Measurements from ENCODE around the gene SPDYE16.
"Not testable (repeated sequence)": the region's sequence is repeated elsewhere in the genome, so short reads cannot be mapped to it uniquely, and the experiment has no call there.

SPDYE16 gene, protein sequence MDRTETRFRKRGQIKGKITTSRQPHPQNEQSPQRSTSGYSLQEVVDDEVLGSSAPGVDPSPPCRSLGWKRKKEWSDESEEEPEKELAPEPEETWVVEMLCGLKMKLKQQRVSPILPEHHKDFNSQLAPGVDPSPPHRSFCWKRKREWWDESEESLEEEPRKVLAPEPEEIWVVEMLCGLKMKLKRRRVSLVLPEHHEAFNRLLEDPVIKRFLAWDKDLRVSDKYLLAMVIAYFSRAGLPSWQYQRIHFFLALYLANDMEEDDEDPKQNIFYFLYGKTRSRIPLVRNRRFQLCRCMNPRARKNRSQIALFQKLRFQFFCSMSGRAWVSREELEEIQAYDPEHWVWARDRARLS

DNA sequence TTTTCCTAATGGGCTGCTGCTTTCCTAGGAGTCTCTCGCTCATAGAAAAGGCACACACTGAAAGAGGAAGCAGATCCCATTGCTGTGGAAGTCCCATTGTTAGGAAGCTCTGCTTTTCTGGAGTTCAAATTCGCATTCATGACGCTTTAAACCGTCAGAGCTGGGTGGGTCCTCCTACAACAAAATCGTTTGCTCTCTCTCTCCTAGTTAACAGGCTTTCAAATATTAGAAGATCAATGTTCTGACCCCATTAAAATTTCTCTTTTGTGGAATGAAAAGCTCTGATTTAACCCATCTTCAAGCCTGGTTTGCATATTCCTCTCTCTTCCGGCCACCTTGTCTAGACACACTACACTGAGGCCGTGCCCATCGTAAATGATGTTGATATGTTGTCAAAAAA lies at the start of gene SPDYE16:
SPDYE16 (minus strand) TSS at position 101 of the 400 bp plus-strand sequence. CDS start 1,838 bp downstream, outside the sequence.
- not testable (repeated sequence) for FAIRE-seq; DNase-seq (ENCODE audit: insufficient read length, low spot score)

DNA sequence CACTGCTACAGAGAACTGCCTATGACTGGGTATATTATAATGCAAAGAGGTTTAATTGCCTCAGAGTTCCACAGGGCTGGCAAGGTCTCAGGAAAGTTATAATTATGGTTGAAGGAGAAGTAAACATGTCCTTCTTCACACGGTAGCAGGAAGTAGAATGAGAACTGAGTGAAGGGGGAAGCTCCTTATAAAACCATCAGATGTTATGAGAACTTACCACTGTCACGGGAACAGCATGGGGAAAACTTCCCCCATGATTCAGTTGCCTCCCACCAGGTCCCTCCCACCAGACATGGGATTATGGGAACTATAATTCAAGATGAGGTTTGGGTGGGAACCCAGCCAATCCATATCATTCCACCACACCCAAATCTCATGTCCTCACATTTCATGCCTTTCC lies 49.6 kb upstream of the SPDYE16 start:
- DNase-seq (ENCODE audit: insufficient read length, low spot score); FAIRE-seq: not testable (repeated sequence)

DNA sequence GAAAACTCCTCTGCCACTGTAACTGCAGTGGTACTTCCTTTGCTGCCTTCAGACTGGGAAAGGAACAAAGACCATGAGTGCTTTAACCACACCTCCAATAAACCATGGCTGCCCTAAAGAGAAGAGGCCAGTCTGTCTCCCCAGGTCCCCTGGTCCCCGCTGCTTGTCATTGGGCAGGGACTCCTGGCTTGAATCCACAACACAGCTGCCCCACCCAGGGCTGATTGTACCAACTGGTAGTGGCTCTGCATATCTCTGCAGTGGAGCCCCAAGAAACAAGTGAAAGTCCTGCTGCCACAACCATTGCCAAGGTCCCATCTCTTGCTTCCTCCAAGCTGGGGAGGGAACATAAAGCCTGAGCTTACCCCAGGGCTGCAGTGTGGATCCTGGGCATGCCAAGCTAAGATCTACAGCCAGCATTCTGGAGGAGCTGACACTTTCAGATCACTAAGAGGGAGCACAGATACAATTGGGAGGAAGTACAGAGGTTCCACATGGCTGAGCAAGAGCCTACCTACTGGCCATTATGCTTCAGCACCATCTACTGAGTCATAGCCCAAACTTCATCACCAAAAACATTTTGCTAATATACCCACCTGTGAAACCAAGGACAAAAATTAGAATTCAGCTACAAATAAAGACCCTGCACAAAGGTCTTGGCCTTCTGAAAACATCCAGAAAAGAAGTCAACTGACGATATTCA lies 48.7 kb upstream of the SPDYE16 start:
- peak; percentile 79 for FAIRE-seq
- DNase-seq (ENCODE audit: insufficient read length, low spot score), result not testable (repeated sequence)

DNA sequence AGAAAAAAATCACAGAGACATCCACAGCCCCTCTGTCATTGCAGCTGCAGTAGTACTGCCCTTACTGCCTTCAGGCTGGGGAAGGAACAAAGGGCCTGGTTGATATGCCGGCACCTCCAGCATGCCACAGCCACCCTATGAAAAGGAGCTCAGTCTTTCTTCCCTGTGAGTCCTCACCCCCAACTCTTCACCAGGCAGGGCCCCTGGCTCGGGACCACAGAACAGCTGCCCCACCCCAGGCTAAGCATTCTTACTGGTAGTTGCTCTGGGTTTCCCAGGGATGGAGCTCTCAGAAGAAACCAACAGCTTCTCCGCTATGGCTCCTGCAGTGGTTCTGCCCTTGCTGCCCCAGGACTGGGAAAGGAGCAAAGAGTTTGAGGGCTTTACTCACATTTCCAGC lies 47.9 kb upstream of the SPDYE16 start:
- not testable (repeated sequence) for DNase-seq (ENCODE audit: insufficient read length, low spot score)

DNA sequence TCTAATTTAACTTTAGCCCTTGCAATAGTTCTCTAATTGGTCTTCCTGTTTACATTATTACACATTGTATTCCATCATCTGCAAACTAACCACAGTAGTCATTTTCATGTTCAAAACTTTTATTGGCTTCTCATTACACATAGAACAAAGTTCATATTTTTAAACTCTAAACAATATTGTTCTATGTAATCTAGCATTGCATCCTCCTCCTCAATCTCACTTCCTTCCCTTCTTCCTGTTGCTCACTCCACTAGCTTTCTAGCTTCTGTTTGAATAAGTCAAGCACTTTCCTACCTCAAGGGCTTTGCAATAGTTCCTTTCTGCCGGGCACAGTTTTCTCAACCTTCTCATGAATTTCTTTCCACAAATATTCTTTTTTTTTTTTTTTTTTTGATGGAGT lies 45.5 kb upstream of the SPDYE16 start:
- peak; percentile 78 for FAIRE-seq
- not testable (repeated sequence) for DNase-seq (ENCODE audit: insufficient read length, low spot score)

More for the DNA sequence above, 47.9 kb upstream of the SPDYE16 start:
- not testable (repeated sequence) for FAIRE-seq

DNA sequence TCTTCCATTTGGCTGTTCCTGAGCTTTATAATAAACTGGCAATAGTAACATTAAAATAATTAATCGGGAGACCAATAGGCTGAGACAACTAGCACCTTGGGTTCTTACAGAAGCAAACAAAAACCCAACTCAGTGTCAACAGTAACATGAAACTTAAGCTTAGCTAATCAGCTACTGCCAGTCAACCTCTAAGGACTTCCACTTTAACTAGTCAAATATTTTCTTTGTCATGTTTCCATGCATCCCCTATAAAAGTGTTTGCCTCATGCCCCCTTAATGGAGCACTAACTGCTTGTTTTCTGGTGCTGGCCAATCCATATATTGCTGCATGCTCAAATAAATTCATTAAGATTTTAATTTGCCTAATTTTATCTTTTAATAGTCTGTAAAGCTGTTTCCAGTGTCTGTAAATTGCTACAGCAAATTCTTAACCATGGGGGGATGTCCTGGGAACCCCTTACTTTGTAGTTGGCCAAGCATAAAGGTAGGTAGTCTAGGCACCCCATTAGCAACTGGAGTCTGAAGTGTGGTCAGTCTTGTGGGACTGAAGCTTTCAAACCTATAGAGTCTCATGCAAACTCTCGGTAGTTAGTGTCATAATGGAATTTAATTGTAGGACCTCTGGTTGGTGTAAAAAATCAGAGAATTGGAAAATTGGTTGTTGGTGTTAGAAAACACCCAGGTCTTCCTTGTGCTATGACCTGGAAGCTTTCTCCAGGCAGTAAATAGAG lies 43.7 kb upstream of the SPDYE16 start:
- peak; percentile 66 for FAIRE-seq
- DNase-seq (ENCODE audit: insufficient read length, low spot score), result not testable (repeated sequence)

DNA sequence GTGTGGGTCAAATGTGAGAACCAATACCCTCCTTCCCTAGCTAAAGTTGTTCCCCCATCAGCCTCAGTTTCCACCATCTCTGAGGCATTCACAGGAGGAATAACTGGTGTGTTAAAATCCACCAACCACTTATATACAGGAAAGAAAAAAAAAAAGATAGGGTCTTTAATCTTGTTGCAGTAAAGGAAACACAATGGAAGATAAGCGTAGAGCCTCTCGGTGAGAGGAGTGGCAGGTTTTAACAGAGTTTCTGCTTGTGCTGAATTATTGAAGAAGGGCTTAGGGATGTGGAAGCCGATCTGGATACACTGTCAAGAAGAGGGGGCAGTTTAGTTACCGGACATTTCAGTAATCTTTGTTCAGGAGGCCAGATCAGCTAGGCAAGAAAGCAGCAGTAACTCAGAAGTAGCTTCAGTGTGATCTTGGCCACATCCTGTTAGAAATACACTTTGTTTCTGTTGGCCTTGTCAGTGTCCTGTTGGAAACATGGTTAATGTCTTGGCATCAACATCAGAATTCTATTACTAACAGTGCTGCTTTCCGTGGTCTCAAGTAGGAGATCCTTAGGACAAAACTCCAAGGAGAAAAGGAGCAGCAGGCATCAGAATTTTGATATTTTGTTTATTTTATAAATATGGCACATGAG lies 40.7 kb upstream of the SPDYE16 start:
- FAIRE-seq, result peak; percentile 56
- DNase-seq (ENCODE audit: insufficient read length, low spot score), result not testable (repeated sequence)

DNA sequence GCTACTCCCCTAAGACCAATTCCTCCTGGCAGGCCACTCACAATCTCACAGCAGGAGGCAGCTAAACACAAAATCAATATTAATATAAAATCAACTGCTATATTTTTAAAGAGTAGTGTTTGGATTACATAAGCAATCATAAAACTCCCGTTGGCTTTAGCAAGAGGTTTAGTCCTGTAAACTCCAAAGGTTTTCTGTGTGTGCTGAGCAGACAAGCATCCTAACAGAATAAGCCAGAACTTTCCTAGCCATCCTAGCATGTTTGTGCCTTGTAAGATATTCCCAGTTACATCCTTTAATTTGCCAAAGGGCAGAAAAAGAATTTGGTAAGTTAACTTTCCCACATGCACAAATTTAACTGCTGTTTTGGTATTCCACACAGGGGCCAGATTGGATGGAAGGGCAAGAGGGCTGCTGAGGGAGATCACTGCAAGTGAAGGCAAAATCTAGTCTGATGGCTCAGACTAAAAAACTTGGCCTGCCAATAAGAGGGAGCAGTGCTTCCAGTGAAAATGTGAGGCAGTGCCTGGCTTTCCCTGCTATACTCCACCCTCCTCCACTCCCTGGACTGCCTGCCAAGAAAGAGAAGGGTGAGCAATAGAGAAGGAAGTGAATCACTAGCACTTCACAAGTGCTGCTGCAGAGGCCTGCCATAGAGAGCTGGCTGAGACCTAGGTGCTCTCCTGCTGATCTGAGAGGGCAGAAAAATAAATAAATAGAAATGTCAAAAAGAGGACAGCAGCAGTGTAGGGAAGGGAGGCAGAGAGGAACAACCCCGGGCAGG lies 39.9 kb upstream of the SPDYE16 start:
- not testable (repeated sequence) for DNase-seq (ENCODE audit: insufficient read length, low spot score); FAIRE-seq

DNA sequence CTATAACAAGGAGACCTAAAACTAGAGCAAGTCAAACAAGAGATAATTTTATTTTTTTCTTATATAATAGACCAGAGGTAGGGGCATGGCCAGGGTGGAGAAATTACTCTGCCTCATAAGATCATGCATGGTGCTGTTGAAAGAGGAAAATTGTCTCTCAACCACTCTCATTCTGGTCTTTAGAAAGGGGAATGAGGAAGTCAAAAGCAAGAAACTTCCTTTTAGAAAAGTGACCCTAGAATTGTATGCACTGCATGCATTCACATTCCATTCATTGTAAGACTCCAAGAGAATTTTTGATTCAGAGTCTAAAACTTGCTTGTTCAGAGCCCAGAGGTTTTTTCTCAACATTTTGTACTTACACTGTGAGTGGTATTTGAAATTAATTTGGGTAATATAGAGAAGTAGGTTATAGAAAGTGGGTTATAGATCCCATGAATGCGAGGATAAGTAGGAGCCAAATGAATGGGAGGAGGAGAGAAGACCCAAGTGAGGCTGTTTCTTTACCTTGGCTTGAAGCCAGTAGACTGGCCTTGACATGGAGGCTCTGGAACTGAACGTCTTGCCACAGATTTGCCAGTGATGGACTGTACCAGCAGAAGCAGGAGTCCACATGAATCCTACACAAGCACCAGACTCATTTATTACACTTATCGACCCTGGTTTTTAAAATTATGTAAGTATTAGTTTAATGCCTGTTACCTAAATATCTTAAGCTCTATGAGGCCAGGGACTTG lies 33.0 kb upstream of the SPDYE16 start:
- not testable (repeated sequence) for DNase-seq (ENCODE audit: insufficient read length, low spot score)
- FAIRE-seq, result peak; percentile 23

DNA sequence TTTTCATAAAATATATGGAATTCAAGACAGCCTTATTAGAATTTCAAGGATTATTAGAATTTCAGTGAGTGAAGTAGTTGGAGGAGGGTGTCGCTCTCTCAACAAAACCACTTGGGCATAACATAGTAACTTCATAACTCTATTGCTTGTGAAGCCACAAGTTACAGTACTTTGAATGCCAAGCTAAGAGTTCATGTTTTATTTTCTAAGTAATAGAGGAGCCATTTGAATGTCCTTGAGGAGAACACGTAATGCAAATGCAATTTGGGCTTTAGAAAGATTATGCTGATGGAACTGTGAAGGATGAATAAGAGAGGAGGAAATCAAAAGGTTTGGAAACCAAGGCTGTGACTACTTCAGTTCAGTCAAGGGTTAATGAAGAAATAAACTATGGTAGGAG lies 32.3 kb upstream of the SPDYE16 start:
- DNase-seq (ENCODE audit: insufficient read length, low spot score); FAIRE-seq: not testable (repeated sequence)

DNA sequence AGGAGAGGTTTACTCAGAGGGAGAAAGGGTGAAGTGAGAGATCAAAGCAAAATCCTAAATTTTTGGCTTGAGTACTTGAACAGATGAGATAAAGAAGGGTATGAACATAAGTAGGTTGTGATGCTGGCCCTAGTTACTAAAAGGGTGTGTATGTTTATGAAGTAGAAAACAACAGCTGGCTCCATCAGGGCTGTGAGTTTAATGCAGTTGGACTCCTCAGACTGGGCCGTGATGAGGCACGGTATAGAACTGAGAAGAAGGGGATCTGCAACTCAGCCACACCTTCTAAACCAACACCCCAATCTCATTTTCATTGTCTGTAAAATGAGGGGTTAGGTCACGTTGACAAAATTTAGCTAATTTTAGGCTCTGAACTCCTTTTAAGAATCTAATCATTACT lies 29.2 kb upstream of the SPDYE16 start:
- not testable (repeated sequence) for DNase-seq (ENCODE audit: insufficient read length, low spot score); FAIRE-seq

DNA sequence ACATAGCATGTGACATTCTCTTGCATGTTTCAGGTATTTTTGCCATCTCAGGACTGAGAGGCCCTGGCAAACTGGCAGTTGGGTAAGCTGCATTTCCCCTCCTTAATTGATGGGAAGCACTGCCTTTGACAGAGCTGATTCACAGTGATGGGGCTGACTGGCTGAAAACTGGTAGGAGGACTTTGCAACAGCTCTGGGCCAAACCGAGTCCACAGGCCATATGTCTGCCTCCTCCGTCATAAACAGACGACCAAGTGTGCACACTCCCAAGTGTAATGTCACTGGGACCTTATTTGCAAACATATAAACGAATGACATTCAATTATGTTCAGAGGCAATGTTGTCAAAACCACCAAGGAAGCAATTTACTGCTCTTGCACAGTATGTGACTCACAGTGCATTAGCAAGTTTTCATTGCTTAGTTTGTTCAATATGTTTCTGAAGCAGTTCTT lies 27.3 kb upstream of the SPDYE16 start:
- DNase-seq (ENCODE audit: insufficient read length, low spot score), result not testable (repeated sequence)
- peak; percentile 51 for FAIRE-seq

DNA sequence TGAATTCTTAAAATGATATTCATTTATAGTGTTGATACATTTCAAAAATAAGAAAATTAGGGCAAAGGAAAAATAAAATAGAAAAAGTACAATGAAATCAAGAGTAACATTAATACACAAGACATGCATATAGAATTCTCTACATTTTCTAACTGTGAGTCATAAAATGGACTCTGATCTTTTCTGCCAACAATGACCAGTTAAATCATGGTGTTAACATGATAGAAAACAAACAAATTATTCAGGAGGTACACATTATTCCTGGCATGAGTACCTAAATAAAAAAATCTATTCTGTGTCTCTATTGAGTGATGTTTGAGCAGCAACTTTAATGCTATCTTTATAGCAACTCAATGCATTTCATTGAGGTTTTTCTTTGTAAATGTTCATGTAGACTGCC lies 25.6 kb upstream of the SPDYE16 start:
- FAIRE-seq; DNase-seq (ENCODE audit: insufficient read length, low spot score): not testable (repeated sequence)

DNA sequence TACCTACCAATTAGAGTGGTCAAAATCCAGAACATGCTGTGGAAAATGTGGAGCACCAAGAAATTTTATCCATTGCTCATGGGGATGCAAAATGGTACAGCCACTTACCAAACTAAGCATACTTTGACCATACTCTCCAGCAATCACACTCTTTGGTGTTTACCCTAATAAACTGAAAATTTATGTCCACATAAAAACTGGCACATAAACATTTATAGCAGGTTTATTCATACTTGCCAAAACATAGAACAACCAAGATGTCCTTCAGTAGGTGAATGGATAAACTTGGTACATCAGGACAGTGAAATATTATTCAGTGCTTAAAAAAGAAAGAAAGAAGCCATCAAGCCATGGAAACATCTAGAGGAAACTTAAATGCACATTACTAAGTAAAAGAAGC lies 24.7 kb upstream of the SPDYE16 start:
- FAIRE-seq; DNase-seq (ENCODE audit: insufficient read length, low spot score): not testable (repeated sequence)

DNA sequence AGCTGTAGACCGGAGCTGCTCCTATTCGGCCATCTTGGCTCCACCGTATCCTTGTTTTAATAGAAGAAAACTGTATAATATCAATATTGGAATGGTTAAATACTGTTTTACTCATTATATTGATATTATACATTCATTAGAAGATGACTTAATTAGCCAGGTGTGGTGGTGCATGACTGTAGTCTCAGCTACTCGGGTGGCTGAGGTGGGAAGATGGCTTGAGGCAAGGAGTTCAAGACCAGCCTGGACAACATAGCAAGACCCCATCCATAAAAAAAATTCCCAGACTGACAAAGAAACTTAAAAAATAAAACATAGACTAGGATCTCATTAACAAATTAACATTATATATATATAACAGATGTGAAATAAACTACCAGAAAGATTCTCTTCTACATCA lies 24.2 kb upstream of the SPDYE16 start:
- DNase-seq (ENCODE audit: insufficient read length, low spot score); FAIRE-seq: not testable (repeated sequence)

DNA sequence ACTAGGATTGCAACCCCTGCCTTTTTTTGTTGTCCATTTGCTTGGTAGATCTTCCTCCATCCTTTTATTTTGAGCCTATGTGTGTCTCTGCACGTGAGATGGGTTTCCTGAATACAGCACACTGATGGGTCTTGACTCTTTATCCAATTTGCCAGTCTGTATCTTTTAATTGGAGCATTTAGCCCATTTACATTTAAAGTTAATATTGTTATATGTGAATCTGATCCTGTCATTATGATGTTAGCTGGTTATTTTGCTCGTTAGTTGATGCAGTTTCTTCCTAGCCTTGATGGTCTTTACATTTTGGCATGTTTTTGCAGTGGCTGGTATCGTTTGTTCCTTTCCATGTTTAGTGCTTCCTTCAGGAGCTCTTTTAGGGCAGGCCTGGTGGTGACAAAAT lies 21.9 kb upstream of the SPDYE16 start:
- not testable (repeated sequence) for DNase-seq (ENCODE audit: insufficient read length, low spot score); FAIRE-seq

DNA sequence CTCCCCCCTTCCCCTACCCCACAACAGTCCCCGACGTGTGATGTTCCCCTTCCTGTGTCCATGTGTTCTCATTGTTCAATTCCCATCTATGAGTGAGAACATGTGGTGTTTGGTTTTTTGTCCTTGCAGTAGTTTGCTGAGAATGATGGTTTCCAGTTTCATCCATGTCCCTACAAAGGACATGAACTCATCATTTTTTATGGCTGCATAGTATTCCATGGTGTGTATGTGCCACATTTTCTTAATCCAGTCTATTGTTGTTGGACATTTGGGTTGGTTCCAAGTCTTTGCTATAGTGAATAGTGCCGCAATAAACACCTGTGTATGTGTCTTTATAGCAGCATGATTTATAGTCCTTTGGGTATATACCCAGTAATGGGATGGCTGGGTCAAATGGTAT lies 18.2 kb upstream of the SPDYE16 start:
- DNase-seq (ENCODE audit: insufficient read length, low spot score); FAIRE-seq: not testable (repeated sequence)

DNA sequence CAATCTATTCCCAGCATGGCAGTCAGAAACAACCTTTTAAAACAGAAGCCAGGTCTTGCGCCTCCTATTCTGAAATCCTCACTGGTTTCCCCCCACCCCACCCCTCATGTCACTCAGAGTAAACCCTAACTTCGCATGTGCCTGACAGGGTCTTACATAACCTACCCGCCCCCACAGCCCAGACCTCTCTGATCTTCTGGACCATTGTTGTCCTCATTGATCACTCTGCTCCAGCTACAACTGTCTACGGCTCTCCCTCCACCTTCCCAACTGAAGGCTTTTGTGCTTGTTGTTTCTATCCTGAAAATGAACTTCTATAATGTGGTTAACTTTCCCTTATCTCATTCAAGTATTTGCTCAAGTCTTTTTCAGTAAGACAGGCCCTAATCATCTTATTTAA lies 17.1 kb upstream of the SPDYE16 start:
- not testable (repeated sequence) for DNase-seq (ENCODE audit: insufficient read length, low spot score)
- peak; percentile 26 for FAIRE-seq

DNA sequence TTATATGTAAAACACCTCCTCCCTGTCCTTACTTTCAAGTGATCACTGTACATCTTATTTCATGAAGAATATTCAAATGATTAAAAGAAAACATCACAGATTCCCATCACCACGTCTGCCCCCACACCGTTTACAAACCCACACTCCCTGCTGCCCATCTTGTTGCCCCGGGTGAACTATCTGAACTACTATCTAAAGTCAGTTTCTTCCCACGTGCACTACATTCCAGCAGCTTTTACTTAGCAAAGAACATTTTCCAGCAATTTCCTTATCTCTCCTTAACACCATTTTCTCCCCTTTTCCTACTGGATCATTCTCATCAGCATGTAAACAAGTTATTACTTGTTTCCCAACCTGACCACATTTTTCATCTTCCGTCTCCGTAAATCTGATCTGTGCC lies 16.6 kb upstream of the SPDYE16 start:
- FAIRE-seq; DNase-seq (ENCODE audit: insufficient read length, low spot score): not testable (repeated sequence)

Measured in GM19239 (cell line).